Body of pancreas (tissue), 4 donors: Measurements from ENCODE around the gene FYB2.

Source experiments
- CTCF ChIP-seq, 7 experiments: fragments of 450-650 bp in 4 of 7; fragments of 200-600 bp in 3 of 7; sonication (generic) in 3 of 7; IDR thresholded peaks; one replicate each; pipeline ENCODE4 v1.5.1; 2016 to 2019; ENCODE audit warnings: antibody characterized with exemption in 7 of 7
- POLR2A ChIP-seq, 3 donors: fragments of 450-650 bp; IDR thresholded peaks; one replicate each; pipeline ENCODE4 v1.6.1; 2016; ENCODE audit warnings: antibody characterized with exemption in 3 of 3, mild to moderate bottlenecking in 2 of 3

DNA sequence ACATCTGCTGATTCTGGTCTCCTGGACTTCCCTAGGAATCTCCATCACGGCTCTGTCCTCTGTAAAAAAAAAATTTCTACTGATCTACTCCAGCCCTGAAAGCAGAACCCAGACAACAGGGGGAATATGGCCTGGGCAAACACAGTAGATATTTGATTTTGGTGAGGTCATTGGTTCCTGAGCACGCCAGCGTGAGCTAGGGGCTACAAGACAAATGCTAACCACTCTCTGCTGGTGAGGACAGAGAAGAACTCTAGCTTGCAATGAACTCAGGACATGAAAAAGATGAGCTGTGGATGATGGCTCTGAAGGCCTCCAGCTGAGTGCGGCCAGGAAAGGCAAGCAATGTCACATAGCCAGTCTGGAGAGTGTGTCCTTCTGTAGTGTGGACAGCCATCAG, 17.2 kb upstream of the FYB2 start:
- TF ChIP-seq CTCF (IDR thresholded peaks at IDR 0.05) (no peak), POLR2A (IDR thresholded peaks at IDR 0.05) (no peak)
